A549 (cell line): ENCODE data around the gene SSH2. TPM values are rescaled to one million over a fixed set of nuclear protein-coding genes. Genes with fewer than 3 reads are reported as not detected.

Source experiments
- ATAC-seq, 2 experiments: fragments of 200-7000 bp in 1 of 2; fragments of >200 bp in 1 of 2; cut with Nextera tagmentation in 1 of 2; cut with Tn5 transposase in 1 of 2; 3 replicates each; pipeline versions ENCODE4 v1.8.0 to v1.9.1; 2018 to 2020; ENCODE audit warnings: mild to moderate bottlenecking in 1 of 2, moderate library complexity in 1 of 2
- CTCF ChIA-PET: fragments of 300-600 bp; sonication (Branson Sonifier 250); formaldehyde crosslinking; extraction: SDS; loops from one replicate; lab custom pipeline; 2021; ENCODE audit warnings: antibody characterized with exemption, inconsistent platforms; lab: Yijun Ruan, JAX
- POLR2A ChIA-PET: fragments of 350-600 bp; formaldehyde crosslinking; extraction: SDS; loops from one replicate; lab custom pipeline; 2021; ENCODE audit warnings: antibody characterized with exemption, inconsistent platforms; lab: Yijun Ruan, JAX
- DNase-seq, 2 experiments: peaks; one replicate each; pipeline versions ENCODE4 v3.0.0 to v3.0.0-alpha.2; 2011 to 2016; ENCODE audit warnings: low read depth in 1 of 2, low spot score in 1 of 2
- FAIRE-seq: peaks from 2 replicates; lab custom pipeline; 2011; peaks lifted over from hg19 to GRCh38; lab: Jason Lieb, UNC
- H3K27ac ChIP-seq, 2 experiments: fragments of >200 bp; sonication (Bioruptor Twin); formaldehyde crosslinking; 3 replicates each; pipeline ENCODE4 v1.5.1; 2016 to 2017
- H3K4me1 ChIP-seq: fragments of >200 bp; sonication (Bioruptor Twin); formaldehyde crosslinking; 3 replicates; pipeline ENCODE4 v1.6.1; 2016
- H3K4me2 ChIP-seq: fragments of >200 bp; sonication (Bioruptor Twin); formaldehyde crosslinking; 3 replicates; pipeline ENCODE4 v1.6.1; 2016
- H3K4me3 ChIP-seq: fragments of >200 bp; sonication (Bioruptor Twin); formaldehyde crosslinking; 3 replicates; pipeline ENCODE4 v1.5.1; 2016
- H3K9me3 ChIP-seq: fragments of >200 bp; sonication (Bioruptor Twin); formaldehyde crosslinking; 3 replicates; pipeline ENCODE4 v1.6.1; 2016
- BHLHE40 ChIP-seq: IDR thresholded peaks from 2 replicates; pipeline ENCODE4 v1.6.1; 2012; ENCODE audit warnings: low read depth, low read length, inconsistent platforms
- CEBPB ChIP-seq, 2 experiments: fragments of >200 bp in 1 of 2; sonication (Bioruptor Twin) in 1 of 2; formaldehyde crosslinking in 1 of 2; IDR thresholded peaks; 2 replicates each; pipeline ENCODE4 v1.6.1; 2012 to 2016
- EHF ChIP-seq: fragments of 250-450 bp; sonication (Bioruptor Pico); IDR thresholded peaks from 2 replicates; pipeline ENCODE4 v1.5.0; 2020; ENCODE audit warnings: mild to moderate bottlenecking
- EP300 ChIP-seq, 2 experiments: fragments of >200 bp; sonication (Bioruptor Twin); formaldehyde crosslinking; IDR thresholded peaks; 2 replicates in 1 of 2; 3 replicates in 1 of 2; pipeline ENCODE4 v1.6.1; 2016 to 2017
- ESRRA ChIP-seq: fragments of 150-350 bp; IDR thresholded peaks from 2 replicates; pipeline ENCODE4 v1.6.1; 2014; ENCODE audit warnings: mild to moderate bottlenecking, low read length, borderline replicate concordance
- FOSL2 ChIP-seq, 2 experiments: fragments of 450-650 bp in 1 of 2; fragments of >200 bp in 1 of 2; sonication (Bioruptor Twin) in 1 of 2; formaldehyde crosslinking; IDR thresholded peaks; 2 replicates each; pipeline versions ENCODE4 v1.5.0 to v1.6.1; 2016 to 2020; ENCODE audit warnings: mild to moderate bottlenecking in 1 of 2, moderate library complexity in 1 of 2
- HOXA7 ChIP-seq: fragments of 250-450 bp; sonication (Bioruptor Pico); IDR thresholded peaks from 2 replicates; pipeline ENCODE4 v1.5.0; 2020; ENCODE audit warnings: mild to moderate bottlenecking, moderate library complexity
- JUNB ChIP-seq: fragments of >200 bp; sonication (Bioruptor Twin); formaldehyde crosslinking; IDR thresholded peaks from 2 replicates; pipeline ENCODE4 v1.6.1; 2016
- KDM1A ChIP-seq: fragments of 200-600 bp; sonication (generic); IDR thresholded peaks from 2 replicates; pipeline ENCODE4 v1.6.1; 2016; ENCODE audit warnings: low read depth, mild to moderate bottlenecking
- KDM5A ChIP-seq: fragments of 200-600 bp; sonication (generic); IDR thresholded peaks from 2 replicates; pipeline ENCODE4 v1.6.1; 2016; ENCODE audit warnings: antibody characterized with exemption, mild to moderate bottlenecking
- MAFK ChIP-seq: fragments of 450-650 bp; IDR thresholded peaks from 2 replicates; pipeline ENCODE4 v1.6.1; 2014; ENCODE audit not compliant: partially characterized antibody
- MAZ ChIP-seq: fragments of 150-350 bp; IDR thresholded peaks from 2 replicates; pipeline ENCODE4 v1.6.1; 2014; ENCODE audit warnings: antibody characterized with exemption, low read depth, low read length, borderline replicate concordance
- NR3C1 ChIP-seq: fragments of >200 bp; sonication (Bioruptor Twin); formaldehyde crosslinking; IDR thresholded peaks from 3 replicates; pipeline ENCODE4 v1.6.1; 2017
- PHF8 ChIP-seq: fragments of 200-600 bp; sonication (generic); IDR thresholded peaks from 2 replicates; pipeline ENCODE4 v1.6.1; 2016; ENCODE audit warnings: low read depth, mild to moderate bottlenecking, antibody characterized with exemption, moderate library complexity, borderline replicate concordance
- RAD21 ChIP-seq, 2 experiments: fragments of >200 bp in 1 of 2; sonication (Bioruptor Twin) in 1 of 2; formaldehyde crosslinking in 1 of 2; IDR thresholded peaks in 1 of 2; conservative IDR thresholded peaks in 1 of 2; 2 replicates in 1 of 2; 3 replicates in 1 of 2; pipeline ENCODE4 v1.6.1; 2012 to 2018; ENCODE audit warnings: inconsistent platforms in 1 of 2
- RARB ChIP-seq: fragments of 250-450 bp; sonication (Bioruptor Pico); IDR thresholded peaks from 2 replicates; pipeline ENCODE4 v1.8.0; 2021; ENCODE audit warnings: mild to moderate bottlenecking, moderate library complexity
- SMC3 ChIP-seq: fragments of >200 bp; sonication (Bioruptor Twin); formaldehyde crosslinking; IDR thresholded peaks from 3 replicates; pipeline ENCODE4 v1.6.1; 2018; ENCODE audit warnings: inconsistent platforms
- SREBF2 ChIP-seq: fragments of 450-650 bp; IDR thresholded peaks from 2 replicates; pipeline ENCODE4 v1.6.1; 2014; ENCODE audit warnings: mild to moderate bottlenecking, moderate library complexity
- ZNF302 ChIP-seq: fragments of 250-450 bp; sonication (Bioruptor Pico); IDR thresholded peaks from 2 replicates; pipeline ENCODE4 v1.9.0; 2021; ENCODE audit warnings: inconsistent platforms, mild to moderate bottlenecking, moderate library complexity
- WGBS: methylation state at CpG from one replicate; pipeline ENCODE4 v1.1.6; 2017; ENCODE audit errors: missing lambda C conversion rate; 5-methylcytosine and 5-hydroxymethylcytosine counted together
- polyA plus RNA-seq, 4 experiments: library from polyadenylated mRNA; depleted of rRNA in 3 of 4; stranded (reverse); fragments of >200 nt; fragmentation: RNase III in 1 of 4; extraction: RNeasy Plus Mini Kit Qiagen cat#74134 plus additional on column Dnase treatment in 1 of 4; gene quantifications; 2 replicates in 3 of 4; 3 replicates in 1 of 4; pipeline ENCODE4 v1.2.3, GENCODE V29; 2011 to 2017
- TF ChIP-seq, protein P1 (sequence below): fragments of 200-600 bp; sonication (generic); IDR thresholded peaks from 2 replicates; pipeline ENCODE4 v1.6.1; 2016; ENCODE audit warnings: antibody characterized with exemption, mild to moderate bottlenecking, moderate library complexity
- TF ChIP-seq, protein P2 (sequence below): fragments of >200 bp; sonication (Bioruptor Twin); formaldehyde crosslinking; IDR thresholded peaks from 2 replicates; pipeline ENCODE4 v1.6.1; 2016
- TF ChIP-seq, protein P3 (sequence below): IDR thresholded peaks from 2 replicates; pipeline ENCODE4 v1.6.1; 2012; ENCODE audit warnings: low read depth, borderline replicate concordance

The SSH2 gene
- polyA plus RNA-seq, 2 of the 4 experiments (the other 2 are of a cell fraction): 20.7 to 24.5 TPM

DNA sequence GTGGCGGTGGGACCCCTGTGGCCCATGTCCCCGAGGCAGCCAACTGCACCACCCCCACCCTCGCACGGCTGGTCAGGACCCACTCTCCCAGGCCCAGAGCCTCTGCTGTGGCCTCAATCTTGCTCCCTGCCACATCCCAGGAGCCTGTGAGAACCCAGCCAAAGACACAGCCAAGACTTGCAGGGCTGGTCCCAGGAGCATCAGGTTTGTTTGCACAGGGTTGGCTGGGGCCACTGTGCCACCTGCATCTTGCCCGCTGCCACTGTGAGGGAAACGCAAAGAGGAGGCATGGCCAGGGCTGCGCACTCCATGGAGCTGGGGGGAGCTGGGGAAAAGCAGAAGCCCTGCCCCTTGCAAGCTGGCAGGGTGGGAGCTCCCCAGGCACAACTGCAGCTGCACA, 92.5 kb downstream of the SSH2 start (continued):
- TF ChIP-seq, protein P1, sequence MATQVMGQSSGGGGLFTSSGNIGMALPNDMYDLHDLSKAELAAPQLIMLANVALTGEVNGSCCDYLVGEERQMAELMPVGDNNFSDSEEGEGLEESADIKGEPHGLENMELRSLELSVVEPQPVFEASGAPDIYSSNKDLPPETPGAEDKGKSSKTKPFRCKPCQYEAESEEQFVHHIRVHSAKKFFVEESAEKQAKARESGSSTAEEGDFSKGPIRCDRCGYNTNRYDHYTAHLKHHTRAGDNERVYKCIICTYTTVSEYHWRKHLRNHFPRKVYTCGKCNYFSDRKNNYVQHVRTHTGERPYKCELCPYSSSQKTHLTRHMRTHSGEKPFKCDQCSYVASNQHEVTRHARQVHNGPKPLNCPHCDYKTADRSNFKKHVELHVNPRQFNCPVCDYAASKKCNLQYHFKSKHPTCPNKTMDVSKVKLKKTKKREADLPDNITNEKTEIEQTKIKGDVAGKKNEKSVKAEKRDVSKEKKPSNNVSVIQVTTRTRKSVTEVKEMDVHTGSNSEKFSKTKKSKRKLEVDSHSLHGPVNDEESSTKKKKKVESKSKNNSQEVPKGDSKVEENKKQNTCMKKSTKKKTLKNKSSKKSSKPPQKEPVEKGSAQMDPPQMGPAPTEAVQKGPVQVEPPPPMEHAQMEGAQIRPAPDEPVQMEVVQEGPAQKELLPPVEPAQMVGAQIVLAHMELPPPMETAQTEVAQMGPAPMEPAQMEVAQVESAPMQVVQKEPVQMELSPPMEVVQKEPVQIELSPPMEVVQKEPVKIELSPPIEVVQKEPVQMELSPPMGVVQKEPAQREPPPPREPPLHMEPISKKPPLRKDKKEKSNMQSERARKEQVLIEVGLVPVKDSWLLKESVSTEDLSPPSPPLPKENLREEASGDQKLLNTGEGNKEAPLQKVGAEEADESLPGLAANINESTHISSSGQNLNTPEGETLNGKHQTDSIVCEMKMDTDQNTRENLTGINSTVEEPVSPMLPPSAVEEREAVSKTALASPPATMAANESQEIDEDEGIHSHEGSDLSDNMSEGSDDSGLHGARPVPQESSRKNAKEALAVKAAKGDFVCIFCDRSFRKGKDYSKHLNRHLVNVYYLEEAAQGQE: no peak

DNA sequence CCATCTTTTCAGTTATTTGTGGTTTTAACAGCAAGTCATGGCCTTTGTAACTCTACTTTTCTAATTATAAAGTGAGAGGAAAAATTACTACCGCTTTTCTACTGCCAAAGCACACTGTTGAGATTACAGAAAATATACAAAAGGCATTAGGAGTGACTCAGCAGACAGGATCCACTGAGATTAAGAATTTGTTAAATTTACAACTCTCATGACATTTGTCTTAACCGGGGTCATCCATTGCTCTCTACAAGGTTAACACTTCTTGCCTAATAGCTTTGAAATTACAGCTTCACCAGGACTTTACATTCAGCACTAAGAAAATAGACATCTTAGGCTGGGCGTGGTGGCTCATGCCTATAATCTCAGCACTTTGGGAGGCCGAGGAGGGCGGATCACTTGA, 93.4 kb downstream of the SSH2 start:
- H3K4me1 ChIP-seq: peaks cover 17% of the 10 kb centered on the region; the same call in 2 of the 3 replicates
- H3K9me3 ChIP-seq: no peaks in the 10 kb centered on the region
- no peak for ATAC-seq
- H3K4me3 ChIP-seq: no peak overlapping the region
- TF ChIP-seq EHF (CRISPR knock-in tag): no peak
- no peak for TF ChIP-seq ZNF302 (CRISPR knock-in tag)
- no peak for TF ChIP-seq PHF8
- TF ChIP-seq MAZ: no peak
- TF ChIP-seq MAFK: no peak
- peak overlapping the region in 1 of 2 experiments; percentile 21; a peak in 1 of 6 replicates for H3K27ac ChIP-seq
- ChIA-PET CTCF (interaction anchor here (1.1 to 1.7 kb wide), 4 partner anchors 28 to 94 kb away, joined by 3 to 8 read pairs (median 3); partner anchors contain the start of gene SSH2), POLR2A (no interaction called here)
- WGBS: 83% methylated on average over 5 of the region's 5 CpGs
- no peak for DNase-seq
- no peak overlapping the region for H3K4me2 ChIP-seq
- FAIRE-seq: no peak

DNA sequence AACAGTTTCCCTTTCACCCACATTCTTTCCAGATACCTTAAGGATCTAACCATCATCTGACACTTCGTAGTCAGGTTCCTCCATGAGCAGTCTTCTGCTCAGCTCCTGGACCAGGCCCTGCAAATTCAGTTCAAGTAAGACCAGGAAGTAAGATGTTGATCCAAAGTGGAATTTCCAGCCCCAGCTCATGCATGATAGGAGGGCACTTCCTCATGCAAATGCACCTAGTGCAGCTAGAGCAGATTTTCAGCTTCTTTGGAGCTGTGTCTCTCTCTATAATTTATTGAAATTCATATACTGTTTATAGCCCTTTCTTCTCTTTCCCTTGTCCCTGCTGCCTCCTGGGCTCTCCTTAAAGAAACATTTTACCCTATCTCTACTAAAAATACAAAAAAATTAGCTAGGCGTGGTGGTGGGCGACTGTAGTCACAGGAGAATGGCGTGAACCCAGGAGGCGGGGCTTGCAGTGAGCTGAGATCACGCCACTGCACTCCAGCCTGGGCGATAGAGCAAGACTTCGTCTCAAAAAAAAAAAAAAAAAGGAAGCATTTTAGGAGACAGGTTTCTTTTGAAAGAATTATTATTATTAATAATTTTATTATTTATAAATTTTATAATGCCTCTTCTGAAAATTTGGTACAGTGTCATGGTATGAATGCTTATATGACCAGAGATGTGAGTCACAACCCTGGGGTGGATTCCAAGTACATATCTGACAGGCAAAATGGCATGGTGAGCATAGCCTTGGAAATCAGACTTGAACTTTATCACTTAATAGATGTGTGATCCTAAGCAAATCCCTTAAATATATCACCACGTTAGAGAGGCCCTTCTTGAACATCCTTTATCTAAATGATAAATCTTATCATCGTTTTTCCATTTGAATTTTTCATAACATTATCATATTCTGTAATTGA, 94.3 kb downstream of the SSH2 start:
- WGBS: 89% methylated on average over 10 of the region's 10 CpGs
- TF ChIP-seq, protein P2, sequence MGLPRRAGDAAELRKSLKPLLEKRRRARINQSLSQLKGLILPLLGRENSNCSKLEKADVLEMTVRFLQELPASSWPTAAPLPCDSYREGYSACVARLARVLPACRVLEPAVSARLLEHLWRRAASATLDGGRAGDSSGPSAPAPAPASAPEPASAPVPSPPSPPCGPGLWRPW: no peak
- TF ChIP-seq ESRRA: no peak
- no peak for TF ChIP-seq SMC3
- no peak for TF ChIP-seq NR3C1
- TF ChIP-seq BHLHE40: no peak
- no peak for TF ChIP-seq FOSL2 (IDR thresholded peaks at IDR 0.05)
- no peak for TF ChIP-seq FOSL2 (CRISPR knock-in tag; IDR thresholded peaks at IDR 0.05)
- no peak for TF ChIP-seq RAD21 (conservative IDR thresholded peaks at IDR 0.05 in 1 of 2, IDR thresholded peaks at IDR 0.05 in 1 of 2)
- no peak for TF ChIP-seq KDM1A
- TF ChIP-seq EP300 (IDR thresholded peaks at IDR 0.05): no peak
- no peak for TF ChIP-seq HOXA7
- TF ChIP-seq CEBPB (IDR thresholded peaks at IDR 0.05): no peak
- no peak for TF ChIP-seq SREBF2
- TF ChIP-seq, protein P3, sequence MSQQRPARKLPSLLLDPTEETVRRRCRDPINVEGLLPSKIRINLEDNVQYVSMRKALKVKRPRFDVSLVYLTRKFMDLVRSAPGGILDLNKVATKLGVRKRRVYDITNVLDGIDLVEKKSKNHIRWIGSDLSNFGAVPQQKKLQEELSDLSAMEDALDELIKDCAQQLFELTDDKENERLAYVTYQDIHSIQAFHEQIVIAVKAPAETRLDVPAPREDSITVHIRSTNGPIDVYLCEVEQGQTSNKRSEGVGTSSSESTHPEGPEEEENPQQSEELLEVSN: no peak
- no peak for TF ChIP-seq RARB (CRISPR knock-in tag)
- TF ChIP-seq JUNB: no peak
- no peak for TF ChIP-seq KDM5A
- no peak overlapping the region for H3K4me3 ChIP-seq
- peaks cover 12% of the 10 kb centered on the region; the same call in 2 of the 3 replicates for H3K4me1 ChIP-seq
- no peak overlapping the region for H3K4me2 ChIP-seq
- FAIRE-seq (peak; percentile 7), DNase-seq (peak in 1 of 2 experiments; percentile 13), ATAC-seq (no peak)
- CTCF ChIA-PET: interaction anchor here (1.0 to 1.7 kb wide), 4 partner anchors 11 to 98 kb away, joined by 3 to 8 read pairs (median 3); partner anchors contain the start of gene SSH2
- POLR2A ChIA-PET: no interaction called here
- H3K27ac ChIP-seq: no peak overlapping the region
- no peaks in the 10 kb centered on the region for H3K9me3 ChIP-seq
